WTC11 (cell line): Measurements from ENCODE around the gene TSPAN18. TPM values are rescaled to one million over a fixed set of nuclear protein-coding genes. Genes with fewer than 3 reads are reported as not detected.
A peak's percentile ranks its signal among the peaks of the same experiment; 100 is the strongest.

Experiments
- ATAC-seq: fragments of 200-7000 bp; cut with Tn5 transposase; 2 replicates; pipeline ENCODE4 v1.10.0; 2021; ENCODE audit warnings: mild to moderate bottlenecking, moderate library complexity
- Bru-seq: library from RNA; stranded (reverse); fragments of 400-500 nt; gene quantifications from one replicate; lab custom pipeline; 2021; lab: Mats Ljungman, UMichigan
- CTCF ChIA-PET: fragments of 300-600 bp; sonication (Branson Sonifier 250); formaldehyde crosslinking; loops from one replicate; lab custom pipeline; 2021; ENCODE audit warnings: antibody characterized with exemption; lab: Charles Lee
- POLR2A ChIA-PET: fragments of 350-600 bp; sonication (Branson Sonifier 250); formaldehyde crosslinking; loops from one replicate; lab custom pipeline; 2021; ENCODE audit warnings: antibody characterized with exemption; lab: Charles Lee
- DNase-seq: peaks from one replicate; pipeline ENCODE4 v3.0.0; 2021; ENCODE audit warnings: low spot score
- H3K27ac Mint-ChIP-seq: 2 replicates; pipeline ENCODE4 v1.8.0; 2021; ENCODE audit warnings: mixed read lengths
- H3K27me3 Mint-ChIP-seq: 2 replicates; pipeline ENCODE4 v1.8.0; 2021; ENCODE audit warnings: low read depth, mild to moderate bottlenecking, moderate library complexity, mixed read lengths
- H3K36me3 Mint-ChIP-seq: 2 replicates; pipeline ENCODE4 v1.8.0; 2021; ENCODE audit warnings: mixed read lengths
- H3K4me1 Mint-ChIP-seq: 2 replicates; pipeline ENCODE4 v1.8.0; 2022; ENCODE audit warnings: mixed read lengths
- H3K4me3 Mint-ChIP-seq: 2 replicates; pipeline ENCODE4 v1.8.0; 2021; ENCODE audit warnings: mild to moderate bottlenecking, moderate library complexity, mixed read lengths
- H3K9me3 Mint-ChIP-seq: 2 replicates; pipeline ENCODE4 v1.8.0; 2021; ENCODE audit warnings: mixed read lengths
- GABPB1 ChIP-seq: sonication (generic); formaldehyde crosslinking; IDR thresholded peaks from 2 replicates; pipeline ENCODE4 v1.8.1; 2023; ENCODE audit warnings: mild to moderate bottlenecking, missing genetic modification reagents
- JUN ChIP-seq: sonication (generic); formaldehyde crosslinking; IDR thresholded peaks from 2 replicates; pipeline ENCODE4 v1.8.0; 2023; ENCODE audit warnings: mild to moderate bottlenecking, missing genetic modification reagents
- SP1 ChIP-seq: sonication (generic); formaldehyde crosslinking; conservative IDR thresholded peaks from 2 replicates; pipeline ENCODE4 v1.8.1; 2022; ENCODE audit warnings: missing genetic modification reagents
- TP53 ChIP-seq: sonication (generic); formaldehyde crosslinking; IDR thresholded peaks from 2 replicates; pipeline ENCODE4 v1.8.1; 2023; ENCODE audit warnings: mild to moderate bottlenecking, missing genetic modification reagents
- long read RNA-seq, 3 experiments: library from RNA in 1 of 3; library from capped mRNA in 1 of 3; library from polyadenylated mRNA in 1 of 3; unstranded in 2 of 3; stranded (forward) in 1 of 3; transcript quantifications; one replicate each; pipeline ENCODE4 v2.0.0, GENCODE V29; 2021
- total RNA-seq: library from RNA; stranded (reverse); gene quantifications from 3 replicates; pipeline ENCODE4 v1.2.3, GENCODE V29; 2021
- TF ChIP-seq, protein P1 (sequence below): sonication (generic); formaldehyde crosslinking; IDR thresholded peaks from 2 replicates; pipeline ENCODE4 v1.8.1; 2023; ENCODE audit warnings: mild to moderate bottlenecking, missing genetic modification reagents
- TF ChIP-seq, protein P2 (sequence below): sonication (generic); formaldehyde crosslinking; IDR thresholded peaks from 2 replicates; pipeline ENCODE4 v1.8.1; 2023; ENCODE audit warnings: mild to moderate bottlenecking, missing genetic modification reagents, borderline replicate concordance
- TF ChIP-seq, protein P3 (sequence below): sonication (generic); formaldehyde crosslinking; IDR thresholded peaks from 2 replicates; pipeline ENCODE4 v1.8.1; 2023; ENCODE audit warnings: mild to moderate bottlenecking, missing genetic modification reagents, moderate library complexity
- TF ChIP-seq, protein P4 (sequence below): fragments of 200-600 bp; IDR thresholded peaks from 2 replicates; pipeline ENCODE4 v1.8.0; 2022; ENCODE audit warnings: antibody characterized with exemption
- TF ChIP-seq, protein P5 (sequence below): fragments of 250-450 bp; sonication (Bioruptor Pico); IDR thresholded peaks from 2 replicates; pipeline ENCODE4 v1.9.0; 2021; ENCODE audit warnings: mild to moderate bottlenecking
- TF ChIP-seq, protein P6 (sequence below): sonication (generic); formaldehyde crosslinking; IDR thresholded peaks from 2 replicates; pipeline ENCODE4 v1.8.0; 2022; ENCODE audit warnings: mild to moderate bottlenecking, missing genetic modification reagents
- TF ChIP-seq, protein P7 (sequence below): fragments of 250-450 bp; sonication (Bioruptor Pico); IDR thresholded peaks from 2 replicates; pipeline ENCODE4 v1.8.0; 2021; ENCODE audit warnings: mild to moderate bottlenecking
- TF ChIP-seq, protein P8 (sequence below): sonication (generic); formaldehyde crosslinking; IDR thresholded peaks from 2 replicates; pipeline ENCODE4 v1.8.1; 2023; ENCODE audit warnings: mild to moderate bottlenecking, moderate library complexity, missing genetic modification reagents

Gene TSPAN18, protein sequence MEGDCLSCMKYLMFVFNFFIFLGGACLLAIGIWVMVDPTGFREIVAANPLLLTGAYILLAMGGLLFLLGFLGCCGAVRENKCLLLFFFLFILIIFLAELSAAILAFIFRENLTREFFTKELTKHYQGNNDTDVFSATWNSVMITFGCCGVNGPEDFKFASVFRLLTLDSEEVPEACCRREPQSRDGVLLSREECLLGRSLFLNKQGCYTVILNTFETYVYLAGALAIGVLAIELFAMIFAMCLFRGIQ
- total RNA-seq (35.2 to 44.7 TPM (median 37.6 TPM) in 3 replicates), Bru-seq, nascent RNA (percentile 58 among the genes with signal in this experiment)
- long read RNA-seq, experiment 1, full-length matches to known transcripts, result 45 of 71 reads
- long read RNA-seq, experiment 1, partial matches to known transcripts, result 2 of 71 reads
- long read RNA-seq, experiment 1, other reads (novel, unspliced or antisense), result 24 of 71 reads
- long read RNA-seq, experiment 2, transcript TSPAN18-207 (10 exons, 3,316 nt), result major isoform, 12 of 53 reads
- long read RNA-seq, experiment 2, partial matches to known transcripts, result 9 of 53 reads
- long read RNA-seq, experiment 2, other reads (novel, unspliced or antisense), result 29 of 53 reads
- long read RNA-seq, experiment 3, result 0 reads

DNA sequence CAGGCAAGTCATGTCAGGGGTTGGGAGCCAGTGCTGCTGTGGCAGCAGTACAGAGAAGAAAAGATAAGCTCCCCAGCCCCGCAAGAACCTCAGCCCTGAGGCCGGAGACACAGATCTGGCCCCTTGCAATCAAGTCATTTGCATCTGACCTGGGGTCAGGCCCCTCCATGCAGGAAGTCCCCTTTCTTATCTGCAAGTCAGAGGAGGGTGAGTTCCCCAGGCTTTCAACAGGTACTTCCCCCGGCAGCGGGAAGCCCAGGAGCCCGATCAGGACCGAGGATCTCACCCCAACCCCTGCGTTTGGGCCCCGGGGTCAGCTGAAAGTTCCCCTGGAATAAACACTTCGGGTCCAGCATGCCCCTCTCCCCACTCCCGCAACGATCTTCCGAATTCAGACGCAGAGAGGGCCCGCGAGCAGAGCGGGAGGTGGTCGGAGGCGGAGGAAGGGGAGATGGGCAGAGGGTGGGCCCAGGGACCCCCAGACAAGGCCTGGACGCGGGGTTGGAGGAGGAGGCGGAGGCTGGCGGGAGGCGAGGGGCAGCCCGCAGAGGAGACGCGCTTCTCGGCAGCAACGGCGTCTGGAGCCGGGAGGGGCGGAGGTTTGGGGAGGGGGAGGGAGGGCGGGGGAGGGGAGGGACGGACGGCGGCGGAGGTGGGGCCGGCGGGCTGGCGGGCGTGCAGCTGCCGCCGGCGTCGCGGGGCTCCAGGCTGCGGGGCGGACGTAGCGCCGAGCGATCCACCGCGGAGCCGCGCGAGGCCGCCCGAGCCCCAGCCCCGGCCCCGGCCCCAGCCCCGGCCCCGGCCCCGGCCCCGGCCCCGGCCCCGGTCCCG lies at the start of gene TSPAN18:
Gene TSPAN18 (plus strand): TSS at position 680 of the 831 bp plus-strand sequence. CDS start 179,455 bp downstream, outside the sequence.
- peaks cover 50% of the 10 kb centered on the region for H3K4me1 Mint-ChIP-seq

DNA sequence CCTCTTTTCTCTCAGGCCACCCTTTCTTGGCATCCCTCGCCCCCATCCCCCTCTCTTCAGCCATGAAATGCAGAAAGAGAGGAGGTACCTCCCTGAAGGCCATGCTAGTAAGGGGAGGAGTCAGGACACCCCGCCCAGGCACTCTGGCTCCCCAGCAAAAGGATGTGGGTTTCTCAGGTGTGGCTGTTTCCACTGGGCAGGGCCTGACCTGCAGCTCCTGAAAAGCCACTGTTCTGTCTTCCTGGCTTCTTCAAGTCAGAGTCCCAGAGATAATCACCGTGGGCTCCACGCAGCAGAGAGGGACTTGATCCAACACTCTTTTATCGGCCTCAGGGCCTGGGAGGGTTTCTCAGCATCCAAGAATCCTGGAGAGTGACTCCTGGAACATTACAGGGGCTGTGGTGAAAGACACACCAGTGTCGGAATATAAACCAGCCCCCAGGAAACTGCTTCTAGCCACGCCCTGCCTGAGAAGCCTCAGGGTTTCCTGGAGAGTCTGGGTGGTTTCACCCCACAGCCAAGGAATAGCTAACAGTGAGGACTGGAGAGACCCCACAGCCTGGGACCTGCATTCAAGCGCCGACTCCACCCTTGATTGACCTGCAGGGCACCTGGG lies 45.7 kb upstream of the TSPAN18 start:
- DNase-seq (peak; percentile 47), ATAC-seq (peak; percentile 96)
- Mint-ChIP-seq H3K27me3 (peaks cover 3% of the 10 kb centered on the region; the same call in 1 of the 2 replicates), H3K4me3 (no peak overlapping the region), H3K36me3 (no peaks in the 10 kb centered on the region), H3K9me3 (peaks cover 7% of the 10 kb centered on the region), H3K27ac (no peak overlapping the region), H3K4me1 (peaks cover 26% of the 10 kb centered on the region)
- ChIA-PET CTCF (no interaction called here), POLR2A (interaction anchor here (1.6 kb wide), 1 partner anchor 13 kb away, joined by 3 read pairs; no protein-coding TSS in a partner anchor)
- TF ChIP-seq, protein P1, sequence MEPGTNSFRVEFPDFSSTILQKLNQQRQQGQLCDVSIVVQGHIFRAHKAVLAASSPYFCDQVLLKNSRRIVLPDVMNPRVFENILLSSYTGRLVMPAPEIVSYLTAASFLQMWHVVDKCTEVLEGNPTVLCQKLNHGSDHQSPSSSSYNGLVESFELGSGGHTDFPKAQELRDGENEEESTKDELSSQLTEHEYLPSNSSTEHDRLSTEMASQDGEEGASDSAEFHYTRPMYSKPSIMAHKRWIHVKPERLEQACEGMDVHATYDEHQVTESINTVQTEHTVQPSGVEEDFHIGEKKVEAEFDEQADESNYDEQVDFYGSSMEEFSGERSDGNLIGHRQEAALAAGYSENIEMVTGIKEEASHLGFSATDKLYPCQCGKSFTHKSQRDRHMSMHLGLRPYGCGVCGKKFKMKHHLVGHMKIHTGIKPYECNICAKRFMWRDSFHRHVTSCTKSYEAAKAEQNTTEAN (CRISPR knock-in tag), result no peak
- TF ChIP-seq TP53 (CRISPR knock-in tag) (no peak), JUN (CRISPR knock-in tag) (no peak)
- TF ChIP-seq, protein P2, sequence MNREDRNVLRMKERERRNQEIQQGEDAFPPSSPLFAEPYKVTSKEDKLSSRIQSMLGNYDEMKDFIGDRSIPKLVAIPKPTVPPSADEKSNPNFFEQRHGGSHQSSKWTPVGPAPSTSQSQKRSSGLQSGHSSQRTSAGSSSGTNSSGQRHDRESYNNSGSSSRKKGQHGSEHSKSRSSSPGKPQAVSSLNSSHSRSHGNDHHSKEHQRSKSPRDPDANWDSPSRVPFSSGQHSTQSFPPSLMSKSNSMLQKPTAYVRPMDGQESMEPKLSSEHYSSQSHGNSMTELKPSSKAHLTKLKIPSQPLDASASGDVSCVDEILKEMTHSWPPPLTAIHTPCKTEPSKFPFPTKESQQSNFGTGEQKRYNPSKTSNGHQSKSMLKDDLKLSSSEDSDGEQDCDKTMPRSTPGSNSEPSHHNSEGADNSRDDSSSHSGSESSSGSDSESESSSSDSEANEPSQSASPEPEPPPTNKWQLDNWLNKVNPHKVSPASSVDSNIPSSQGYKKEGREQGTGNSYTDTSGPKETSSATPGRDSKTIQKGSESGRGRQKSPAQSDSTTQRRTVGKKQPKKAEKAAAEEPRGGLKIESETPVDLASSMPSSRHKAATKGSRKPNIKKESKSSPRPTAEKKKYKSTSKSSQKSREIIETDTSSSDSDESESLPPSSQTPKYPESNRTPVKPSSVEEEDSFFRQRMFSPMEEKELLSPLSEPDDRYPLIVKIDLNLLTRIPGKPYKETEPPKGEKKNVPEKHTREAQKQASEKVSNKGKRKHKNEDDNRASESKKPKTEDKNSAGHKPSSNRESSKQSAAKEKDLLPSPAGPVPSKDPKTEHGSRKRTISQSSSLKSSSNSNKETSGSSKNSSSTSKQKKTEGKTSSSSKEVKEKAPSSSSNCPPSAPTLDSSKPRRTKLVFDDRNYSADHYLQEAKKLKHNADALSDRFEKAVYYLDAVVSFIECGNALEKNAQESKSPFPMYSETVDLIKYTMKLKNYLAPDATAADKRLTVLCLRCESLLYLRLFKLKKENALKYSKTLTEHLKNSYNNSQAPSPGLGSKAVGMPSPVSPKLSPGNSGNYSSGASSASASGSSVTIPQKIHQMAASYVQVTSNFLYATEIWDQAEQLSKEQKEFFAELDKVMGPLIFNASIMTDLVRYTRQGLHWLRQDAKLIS (CRISPR knock-in tag), result no peak
- TF ChIP-seq, protein P3, sequence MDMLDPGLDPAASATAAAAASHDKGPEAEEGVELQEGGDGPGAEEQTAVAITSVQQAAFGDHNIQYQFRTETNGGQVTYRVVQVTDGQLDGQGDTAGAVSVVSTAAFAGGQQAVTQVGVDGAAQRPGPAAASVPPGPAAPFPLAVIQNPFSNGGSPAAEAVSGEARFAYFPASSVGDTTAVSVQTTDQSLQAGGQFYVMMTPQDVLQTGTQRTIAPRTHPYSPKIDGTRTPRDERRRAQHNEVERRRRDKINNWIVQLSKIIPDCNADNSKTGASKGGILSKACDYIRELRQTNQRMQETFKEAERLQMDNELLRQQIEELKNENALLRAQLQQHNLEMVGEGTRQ, result no peak
- TF ChIP-seq, protein P4, sequence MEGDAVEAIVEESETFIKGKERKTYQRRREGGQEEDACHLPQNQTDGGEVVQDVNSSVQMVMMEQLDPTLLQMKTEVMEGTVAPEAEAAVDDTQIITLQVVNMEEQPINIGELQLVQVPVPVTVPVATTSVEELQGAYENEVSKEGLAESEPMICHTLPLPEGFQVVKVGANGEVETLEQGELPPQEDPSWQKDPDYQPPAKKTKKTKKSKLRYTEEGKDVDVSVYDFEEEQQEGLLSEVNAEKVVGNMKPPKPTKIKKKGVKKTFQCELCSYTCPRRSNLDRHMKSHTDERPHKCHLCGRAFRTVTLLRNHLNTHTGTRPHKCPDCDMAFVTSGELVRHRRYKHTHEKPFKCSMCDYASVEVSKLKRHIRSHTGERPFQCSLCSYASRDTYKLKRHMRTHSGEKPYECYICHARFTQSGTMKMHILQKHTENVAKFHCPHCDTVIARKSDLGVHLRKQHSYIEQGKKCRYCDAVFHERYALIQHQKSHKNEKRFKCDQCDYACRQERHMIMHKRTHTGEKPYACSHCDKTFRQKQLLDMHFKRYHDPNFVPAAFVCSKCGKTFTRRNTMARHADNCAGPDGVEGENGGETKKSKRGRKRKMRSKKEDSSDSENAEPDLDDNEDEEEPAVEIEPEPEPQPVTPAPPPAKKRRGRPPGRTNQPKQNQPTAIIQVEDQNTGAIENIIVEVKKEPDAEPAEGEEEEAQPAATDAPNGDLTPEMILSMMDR, result no peak
- TF ChIP-seq, protein P5, sequence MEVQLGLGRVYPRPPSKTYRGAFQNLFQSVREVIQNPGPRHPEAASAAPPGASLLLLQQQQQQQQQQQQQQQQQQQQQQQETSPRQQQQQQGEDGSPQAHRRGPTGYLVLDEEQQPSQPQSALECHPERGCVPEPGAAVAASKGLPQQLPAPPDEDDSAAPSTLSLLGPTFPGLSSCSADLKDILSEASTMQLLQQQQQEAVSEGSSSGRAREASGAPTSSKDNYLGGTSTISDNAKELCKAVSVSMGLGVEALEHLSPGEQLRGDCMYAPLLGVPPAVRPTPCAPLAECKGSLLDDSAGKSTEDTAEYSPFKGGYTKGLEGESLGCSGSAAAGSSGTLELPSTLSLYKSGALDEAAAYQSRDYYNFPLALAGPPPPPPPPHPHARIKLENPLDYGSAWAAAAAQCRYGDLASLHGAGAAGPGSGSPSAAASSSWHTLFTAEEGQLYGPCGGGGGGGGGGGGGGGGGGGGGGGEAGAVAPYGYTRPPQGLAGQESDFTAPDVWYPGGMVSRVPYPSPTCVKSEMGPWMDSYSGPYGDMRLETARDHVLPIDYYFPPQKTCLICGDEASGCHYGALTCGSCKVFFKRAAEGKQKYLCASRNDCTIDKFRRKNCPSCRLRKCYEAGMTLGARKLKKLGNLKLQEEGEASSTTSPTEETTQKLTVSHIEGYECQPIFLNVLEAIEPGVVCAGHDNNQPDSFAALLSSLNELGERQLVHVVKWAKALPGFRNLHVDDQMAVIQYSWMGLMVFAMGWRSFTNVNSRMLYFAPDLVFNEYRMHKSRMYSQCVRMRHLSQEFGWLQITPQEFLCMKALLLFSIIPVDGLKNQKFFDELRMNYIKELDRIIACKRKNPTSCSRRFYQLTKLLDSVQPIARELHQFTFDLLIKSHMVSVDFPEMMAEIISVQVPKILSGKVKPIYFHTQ (CRISPR knock-in tag), result no peak

More for the DNA sequence above, at the start of gene TSPAN18:
- ChIA-PET CTCF (interaction anchor here (0.7 to 3.4 kb wide), 16 partner anchors 8 to 185 kb away, joined by 3 to 18 read pairs (median 6); partner anchors contain the start of gene CD82), POLR2A (interaction anchor here (1.0 to 1.2 kb wide), 2 partner anchors 27 to 104 kb away, joined by 3 read pairs; no protein-coding TSS in a partner anchor)
- peaks cover 69% of the 10 kb centered on the region for H3K27me3 Mint-ChIP-seq
- DNase-seq (peak; percentile 62), ATAC-seq (peak; percentile 54)
- H3K9me3 Mint-ChIP-seq, result no peaks in the 10 kb centered on the region
- H3K4me3 Mint-ChIP-seq, result peak within 1 kb of the TSS; percentile 86
- H3K36me3 Mint-ChIP-seq, result no peaks in the 10 kb centered on the region
- TF ChIP-seq, protein P6, sequence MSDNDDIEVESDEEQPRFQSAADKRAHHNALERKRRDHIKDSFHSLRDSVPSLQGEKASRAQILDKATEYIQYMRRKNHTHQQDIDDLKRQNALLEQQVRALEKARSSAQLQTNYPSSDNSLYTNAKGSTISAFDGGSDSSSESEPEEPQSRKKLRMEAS, result 0 out of 2 replicates have a peak, but pooled peaks have one; percentile 23
- TF ChIP-seq GABPB1 (CRISPR knock-in tag) (no peak), SP1 (CRISPR knock-in tag) (0 out of 2 replicates have a peak, but pooled peaks have one; percentile 31)
- TF ChIP-seq, protein P7, sequence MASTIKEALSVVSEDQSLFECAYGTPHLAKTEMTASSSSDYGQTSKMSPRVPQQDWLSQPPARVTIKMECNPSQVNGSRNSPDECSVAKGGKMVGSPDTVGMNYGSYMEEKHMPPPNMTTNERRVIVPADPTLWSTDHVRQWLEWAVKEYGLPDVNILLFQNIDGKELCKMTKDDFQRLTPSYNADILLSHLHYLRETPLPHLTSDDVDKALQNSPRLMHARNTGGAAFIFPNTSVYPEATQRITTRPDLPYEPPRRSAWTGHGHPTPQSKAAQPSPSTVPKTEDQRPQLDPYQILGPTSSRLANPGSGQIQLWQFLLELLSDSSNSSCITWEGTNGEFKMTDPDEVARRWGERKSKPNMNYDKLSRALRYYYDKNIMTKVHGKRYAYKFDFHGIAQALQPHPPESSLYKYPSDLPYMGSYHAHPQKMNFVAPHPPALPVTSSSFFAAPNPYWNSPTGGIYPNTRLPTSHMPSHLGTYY (CRISPR knock-in tag), result no peak
- TF ChIP-seq, protein P8, sequence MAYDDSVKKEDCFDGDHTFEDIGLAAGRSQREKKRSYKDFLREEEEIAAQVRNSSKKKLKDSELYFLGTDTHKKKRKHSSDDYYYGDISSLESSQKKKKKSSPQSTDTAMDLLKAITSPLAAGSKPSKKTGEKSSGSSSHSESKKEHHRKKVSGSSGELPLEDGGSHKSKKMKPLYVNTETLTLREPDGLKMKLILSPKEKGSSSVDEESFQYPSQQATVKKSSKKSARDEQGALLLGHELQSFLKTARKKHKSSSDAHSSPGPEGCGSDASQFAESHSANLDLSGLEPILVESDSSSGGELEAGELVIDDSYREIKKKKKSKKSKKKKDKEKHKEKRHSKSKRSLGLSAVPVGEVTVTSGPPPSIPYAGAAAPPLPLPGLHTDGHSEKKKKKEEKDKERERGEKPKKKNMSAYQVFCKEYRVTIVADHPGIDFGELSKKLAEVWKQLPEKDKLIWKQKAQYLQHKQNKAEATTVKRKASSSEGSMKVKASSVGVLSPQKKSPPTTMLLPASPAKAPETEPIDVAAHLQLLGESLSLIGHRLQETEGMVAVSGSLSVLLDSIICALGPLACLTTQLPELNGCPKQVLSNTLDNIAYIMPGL (CRISPR knock-in tag), result 0 out of 2 replicates have a peak, but pooled peaks have one; percentile 5
- peak within 1 kb of the TSS; percentile 34 for H3K27ac Mint-ChIP-seq
